Osteoblast (primary cell): ENCODE data around the gene HSCB. TPM values are rescaled to one million over a fixed set of nuclear protein-coding genes. Genes with fewer than 3 reads are reported as not detected.
"Not testable (repeated sequence)": the region's sequence is repeated elsewhere in the genome, so short reads cannot be mapped to it uniquely, and the experiment has no call there.

ENCODE experiments used
- DNase-seq: peaks from one replicate; pipeline ENCODE4 v3.0.0; 2011; ENCODE audit warnings: low spot score, mixed read lengths; ENCODE audit not compliant: insufficient read length; ENCODE audit errors: missing footprints
- H2AFZ ChIP-seq: 2 replicates; pipeline ENCODE4 v1.6.0; 2011; ENCODE audit warnings: mild to moderate bottlenecking, low read length
- H3K27ac ChIP-seq: 2 replicates; pipeline ENCODE4 v1.5.1; 2011; ENCODE audit warnings: mild to moderate bottlenecking, low read depth, low read length, moderate library complexity
- H3K27me3 ChIP-seq: 2 replicates; pipeline ENCODE4 v1.6.0; 2012; ENCODE audit warnings: mild to moderate bottlenecking, control low read depth, inconsistent platforms, low read length, moderate library complexity; ENCODE audit not compliant: insufficient read depth
- H3K36me3 ChIP-seq: 2 replicates; pipeline ENCODE4 v1.5.1; 2011; ENCODE audit warnings: mild to moderate bottlenecking, low read length, control low read depth, moderate library complexity; ENCODE audit not compliant: insufficient read depth
- H3K4me1 ChIP-seq: 2 replicates; pipeline ENCODE4 v1.5.1; 2011; ENCODE audit warnings: mild to moderate bottlenecking, low read length, control low read depth, moderate library complexity; ENCODE audit not compliant: insufficient read depth
- H3K4me2 ChIP-seq: 2 replicates; pipeline ENCODE4 v1.6.0; 2011; ENCODE audit warnings: mild to moderate bottlenecking, low read length; ENCODE audit not compliant: insufficient read depth
- H3K4me3 ChIP-seq: fragments of 200-600 bp; sonication (generic); 3 replicates; pipeline ENCODE4 v1.5.1; 2012; ENCODE audit warnings: mild to moderate bottlenecking, low read length, inconsistent platforms; ENCODE audit not compliant: insufficient read depth
- H3K79me2 ChIP-seq: 2 replicates; pipeline ENCODE4 v1.6.0; 2012; ENCODE audit warnings: mild to moderate bottlenecking, low read length, control low read depth, inconsistent platforms; ENCODE audit not compliant: insufficient read depth
- H3K9me3 ChIP-seq: 2 replicates; pipeline ENCODE4 v1.5.1; 2011; ENCODE audit warnings: low read depth, low read length, control low read depth
- H4K20me1 ChIP-seq: 2 replicates; pipeline ENCODE4 v1.6.0; 2012; ENCODE audit warnings: mild to moderate bottlenecking, low read length, control low read depth; ENCODE audit not compliant: insufficient read depth
- CTCF ChIP-seq: IDR thresholded peaks from 2 replicates; pipeline ENCODE4 v1.5.1; 2011; ENCODE audit warnings: mild to moderate bottlenecking, low read depth, low read length, moderate library complexity; ENCODE audit errors: extremely low read depth
- total RNA-seq: library from RNA; depleted of rRNA; stranded (reverse); fragments of >200 nt; gene quantifications from 2 replicates; pipeline ENCODE4 v1.2.3, GENCODE V29; 2012

The HSCB gene
- total RNA-seq, 1 donor: 13.0 TPM

GRCh38 chr22:28759861-28760560 lies 18.2 kb downstream of the HSCB start:
- H2AFZ ChIP-seq: no peak overlapping the region
- no peaks in the 10 kb centered on the region for H4K20me1 ChIP-seq
- no peaks in the 10 kb centered on the region for H3K79me2 ChIP-seq
- peak; percentile 58 for DNase-seq
- no peak for TF ChIP-seq CTCF
- no peaks in the 10 kb centered on the region for H3K36me3 ChIP-seq
- no peak overlapping the region for H3K4me2 ChIP-seq
- H3K4me3 ChIP-seq: no peak overlapping the region
- no peaks in the 10 kb centered on the region for H3K9me3 ChIP-seq
- H3K27ac ChIP-seq: no peak overlapping the region
- no peaks in the 10 kb centered on the region for H3K4me1 ChIP-seq
- H3K27me3 ChIP-seq: no peaks in the 10 kb centered on the region

DNA sequence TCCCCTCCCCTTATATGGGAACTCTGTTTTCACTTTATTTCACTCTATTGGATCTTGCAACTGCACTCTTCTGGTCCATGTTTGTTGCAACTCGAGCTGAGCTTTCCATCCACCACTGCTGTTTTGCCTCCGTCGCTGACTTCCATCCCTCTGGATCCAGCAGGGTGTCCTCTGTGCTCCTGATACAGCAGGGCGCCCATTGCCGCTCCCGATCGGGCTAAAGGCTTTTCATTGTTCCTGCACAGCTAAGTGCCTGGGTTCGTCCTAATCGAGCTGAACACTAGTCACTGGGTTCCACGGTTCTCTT lies 19.6 kb downstream of the HSCB start:
- Histone ChIP-seq H3K27me3 (no peaks in the 10 kb centered on the region), H3K4me2 (no peak overlapping the region), H3K79me2 (no peaks in the 10 kb centered on the region), H3K4me3 (no peak overlapping the region), H2AFZ (no peak overlapping the region), H3K27ac (no peak overlapping the region), H3K9me3 (no peaks in the 10 kb centered on the region), H4K20me1 (no peaks in the 10 kb centered on the region), H3K36me3 (no peaks in the 10 kb centered on the region), H3K4me1 (no peaks in the 10 kb centered on the region)
- no peak for DNase-seq
- no peak for TF ChIP-seq CTCF

DNA sequence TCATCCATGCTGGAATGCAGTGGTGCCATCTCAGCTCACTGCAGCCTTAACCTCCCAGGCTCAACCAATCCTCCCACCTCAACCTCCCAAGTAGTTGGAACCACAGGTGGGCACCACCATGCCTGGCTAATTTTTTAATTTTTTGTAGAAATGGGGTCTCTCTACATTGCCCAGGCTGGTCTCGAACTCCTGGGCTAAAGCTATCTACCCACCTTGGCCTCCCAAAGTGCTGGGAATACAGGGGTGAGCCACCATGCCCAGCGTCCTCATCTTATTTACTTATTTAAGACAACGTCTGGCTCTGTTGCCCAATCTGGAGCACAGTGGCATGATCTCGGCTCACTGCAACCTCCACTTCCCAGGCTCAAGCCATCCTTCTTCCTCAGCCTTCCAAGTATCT lies 20.2 kb downstream of the HSCB start:
- H3K4me3 ChIP-seq, H2AFZ ChIP-seq, H4K20me1 ChIP-seq, H3K27ac ChIP-seq, H3K36me3 ChIP-seq, H3K9me3 ChIP-seq, H3K79me2 ChIP-seq, H3K4me2 ChIP-seq, H3K4me1 ChIP-seq, DNase-seq, H3K27me3 ChIP-seq: not testable (repeated sequence)

DNA sequence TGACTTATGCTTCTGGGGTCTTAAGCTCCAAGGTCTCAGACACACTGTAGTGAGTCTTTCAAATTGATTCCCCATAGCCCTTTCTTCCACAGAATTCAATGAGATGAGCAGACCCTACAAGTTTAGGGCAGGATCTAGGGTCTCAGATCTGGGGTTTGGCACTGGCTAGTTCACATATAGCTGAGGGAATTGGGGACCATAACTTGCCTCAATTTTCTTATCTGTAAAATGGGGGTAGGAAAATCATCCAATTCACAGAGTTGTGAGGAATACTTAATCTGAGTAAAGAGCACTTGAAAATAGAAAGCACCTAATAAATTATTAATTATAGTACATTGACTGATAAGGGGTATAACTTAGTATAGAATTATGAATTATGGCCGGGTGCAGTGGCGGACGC lies 24.8 kb downstream of the HSCB start:
- TF ChIP-seq CTCF: no peak
- no peak for DNase-seq
- Histone ChIP-seq H4K20me1 (no peaks in the 10 kb centered on the region), H3K4me1 (no peaks in the 10 kb centered on the region), H3K36me3 (no peaks in the 10 kb centered on the region), H3K4me3 (no peak overlapping the region), H3K4me2 (no peak overlapping the region), H3K27me3 (peaks cover 3% of the 10 kb centered on the region), H3K27ac (no peak overlapping the region), H2AFZ (no peak overlapping the region), H3K79me2 (no peaks in the 10 kb centered on the region), H3K9me3 (no peaks in the 10 kb centered on the region)
